Rectal smooth muscle tissue (tissue), 1 donor: ENCODE measurements around the gene ZNF672.

ENCODE experiments used
- H3K27ac ChIP-seq: one replicate; pipeline ENCODE4 v1.7.0; 2013; ENCODE audit warnings: low read depth, low read length, inconsistent platforms
- H3K27me3 ChIP-seq: one replicate; pipeline ENCODE4 v1.7.0; 2013; ENCODE audit warnings: low read length; ENCODE audit not compliant: control insufficient read depth, insufficient read depth
- H3K36me3 ChIP-seq: one replicate; pipeline ENCODE4 v1.7.0; 2013; ENCODE audit warnings: low read length; ENCODE audit not compliant: control insufficient read depth, insufficient read depth
- H3K4me1 ChIP-seq: one replicate; pipeline ENCODE4 v1.7.0; 2013; ENCODE audit warnings: low read length; ENCODE audit not compliant: control insufficient read depth, insufficient read depth
- H3K4me3 ChIP-seq: one replicate; pipeline ENCODE4 v1.7.0; 2013; ENCODE audit warnings: low read length
- H3K9ac ChIP-seq: one replicate; pipeline ENCODE4 v1.7.0; 2013; ENCODE audit warnings: low read length

The ZNF672 gene

GRCh38 chr1:248805876-248806275 is 32.1 kb upstream of the ZNF672 start:
- H3K36me3 ChIP-seq: no peaks in the 10 kb centered on the region
- H3K4me1 ChIP-seq: peaks cover 2% of the 10 kb centered on the region
- no peak overlapping the region for H3K4me3 ChIP-seq
- no peak overlapping the region for H3K27ac ChIP-seq
- H3K9ac ChIP-seq: no peak overlapping the region
- H3K27me3 ChIP-seq: peaks cover 1% of the 10 kb centered on the region

- Histone ChIP-seq H3K9ac (no peak overlapping the region), H3K27ac (no peak overlapping the region), H3K4me1 (peaks cover 2% of the 10 kb centered on the region), H3K4me3 (no peak overlapping the region), H3K27me3 (peaks cover 1% of the 10 kb centered on the region), H3K36me3 (peaks cover 5% of the 10 kb centered on the region)
Measured at GRCh38 chr1:248807067-248807737, 30.8 kb upstream of the ZNF672 start.

GRCh38 chr1:248808876-248809275 is 29.1 kb upstream of the ZNF672 start:
- Histone ChIP-seq H3K36me3 (peaks cover 19% of the 10 kb centered on the region), H3K27ac (no peak overlapping the region), H3K4me3 (no peak overlapping the region), H3K4me1 (peaks cover 2% of the 10 kb centered on the region), H3K27me3 (peaks cover 1% of the 10 kb centered on the region), H3K9ac (no peak overlapping the region)

- Histone ChIP-seq H3K27ac (no peak overlapping the region), H3K27me3 (peaks cover 1% of the 10 kb centered on the region), H3K36me3 (peaks cover 28% of the 10 kb centered on the region), H3K9ac (no peak overlapping the region), H3K4me3 (no peak overlapping the region), H3K4me1 (peaks cover 2% of the 10 kb centered on the region)
Measured at GRCh38 chr1:248810000-248810726, 27.9 kb upstream of the ZNF672 start.

GRCh38 chr1:248810727-248811513 is 27.1 kb upstream of the ZNF672 start:
- Histone ChIP-seq H3K36me3 (peaks cover 34% of the 10 kb centered on the region), H3K27ac (no peak overlapping the region), H3K27me3 (peaks cover 1% of the 10 kb centered on the region), H3K9ac (no peak overlapping the region), H3K4me3 (no peak overlapping the region), H3K4me1 (peaks cover 2% of the 10 kb centered on the region)

GRCh38 chr1:248811514-248812490 is 26.2 kb upstream of the ZNF672 start:
- Histone ChIP-seq H3K4me3 (no peak overlapping the region), H3K36me3 (peaks cover 37% of the 10 kb centered on the region), H3K4me1 (peaks cover 2% of the 10 kb centered on the region), H3K27ac (no peak overlapping the region), H3K27me3 (peaks cover 1% of the 10 kb centered on the region), H3K9ac (no peak overlapping the region)

GRCh38 chr1:248812736-248813425 is 25.1 kb upstream of the ZNF672 start:
- Histone ChIP-seq H3K4me1 (peaks cover 2% of the 10 kb centered on the region), H3K36me3 (peaks cover 39% of the 10 kb centered on the region), H3K27me3 (peaks cover 1% of the 10 kb centered on the region), H3K4me3 (no peak overlapping the region), H3K27ac (no peak overlapping the region), H3K9ac (no peak overlapping the region)

GRCh38 chr1:248813546-248813945 is 24.5 kb upstream of the ZNF672 start:
- Histone ChIP-seq H3K4me3 (no peak overlapping the region), H3K27ac (no peak overlapping the region), H3K36me3 (peaks cover 39% of the 10 kb centered on the region), H3K4me1 (peaks cover 2% of the 10 kb centered on the region), H3K9ac (no peak overlapping the region), H3K27me3 (peaks cover 1% of the 10 kb centered on the region)

GRCh38 chr1:248814351-248814750 is 23.7 kb upstream of the ZNF672 start:
- H3K36me3 ChIP-seq: peaks cover 39% of the 10 kb centered on the region
- H3K4me1 ChIP-seq: peaks cover 2% of the 10 kb centered on the region
- H3K27ac ChIP-seq: no peak overlapping the region
- H3K4me3 ChIP-seq: no peak overlapping the region
- peaks cover 1% of the 10 kb centered on the region for H3K27me3 ChIP-seq
- no peak overlapping the region for H3K9ac ChIP-seq

- H3K36me3 ChIP-seq: peaks cover 42% of the 10 kb centered on the region
Measured at GRCh38 chr1:248815407-248816034, 22.5 kb upstream of the ZNF672 start.

More at GRCh38 chr1:248815407-248816034, 22.5 kb upstream of the ZNF672 start:
- H3K27ac ChIP-seq: no peak overlapping the region
- peaks cover 2% of the 10 kb centered on the region for H3K4me1 ChIP-seq
- H3K9ac ChIP-seq: no peak overlapping the region
- H3K27me3 ChIP-seq: no peaks in the 10 kb centered on the region
- H3K4me3 ChIP-seq: no peak overlapping the region
